WERI-Rb-1 (cell line): ENCODE data around the gene IL15RA.

Experiments
- DNase-seq: peaks from one replicate; pipeline ENCODE4 v3.0.0-alpha.2; 2020
- H3K27ac ChIP-seq: fragments of 250-450 bp; sonication (Bioruptor Pico); 2 replicates; pipeline ENCODE4 v1.5.1; 2020; ENCODE audit warnings: mild to moderate bottlenecking, moderate library complexity
- H3K27me3 ChIP-seq: fragments of 250-450 bp; sonication (Bioruptor Pico); 2 replicates; pipeline ENCODE4 v1.5.1; 2021; ENCODE audit warnings: mild to moderate bottlenecking, low read depth, moderate library complexity; ENCODE audit not compliant: insufficient read depth, severe bottlenecking
- H3K36me3 ChIP-seq: fragments of 250-450 bp; sonication (Bioruptor Pico); 2 replicates; pipeline ENCODE4 v1.5.1; 2020; ENCODE audit warnings: mild to moderate bottlenecking, moderate library complexity
- H3K4me3 ChIP-seq: 2 replicates; pipeline ENCODE4 v1.5.1; 2011; ENCODE audit warnings: low read depth, mild to moderate bottlenecking, control low read depth, low read length
- H3K9me3 ChIP-seq: fragments of 250-450 bp; sonication (Bioruptor Pico); 2 replicates; pipeline ENCODE4 v1.5.1; 2021; ENCODE audit warnings: mild to moderate bottlenecking, moderate library complexity; ENCODE audit not compliant: severe bottlenecking
- TF ChIP-seq, protein P1 (sequence below): IDR thresholded peaks from 2 replicates; pipeline ENCODE4 v1.5.1; 2011; ENCODE audit warnings: low read depth, mild to moderate bottlenecking, control low read depth, inconsistent platforms, low read length

Gene IL15RA

GRCh38 chr10:5945190-5945509 lies 32.2 kb downstream of the IL15RA start:
- no peaks in the 10 kb centered on the region for H3K36me3 ChIP-seq
- no peaks in the 10 kb centered on the region for H3K9me3 ChIP-seq
- H3K27ac ChIP-seq = no peak overlapping the region
- no peak for DNase-seq
- H3K27me3 ChIP-seq = no peaks in the 10 kb centered on the region
- H3K4me3 ChIP-seq = no peak overlapping the region
- TF ChIP-seq, protein P1, sequence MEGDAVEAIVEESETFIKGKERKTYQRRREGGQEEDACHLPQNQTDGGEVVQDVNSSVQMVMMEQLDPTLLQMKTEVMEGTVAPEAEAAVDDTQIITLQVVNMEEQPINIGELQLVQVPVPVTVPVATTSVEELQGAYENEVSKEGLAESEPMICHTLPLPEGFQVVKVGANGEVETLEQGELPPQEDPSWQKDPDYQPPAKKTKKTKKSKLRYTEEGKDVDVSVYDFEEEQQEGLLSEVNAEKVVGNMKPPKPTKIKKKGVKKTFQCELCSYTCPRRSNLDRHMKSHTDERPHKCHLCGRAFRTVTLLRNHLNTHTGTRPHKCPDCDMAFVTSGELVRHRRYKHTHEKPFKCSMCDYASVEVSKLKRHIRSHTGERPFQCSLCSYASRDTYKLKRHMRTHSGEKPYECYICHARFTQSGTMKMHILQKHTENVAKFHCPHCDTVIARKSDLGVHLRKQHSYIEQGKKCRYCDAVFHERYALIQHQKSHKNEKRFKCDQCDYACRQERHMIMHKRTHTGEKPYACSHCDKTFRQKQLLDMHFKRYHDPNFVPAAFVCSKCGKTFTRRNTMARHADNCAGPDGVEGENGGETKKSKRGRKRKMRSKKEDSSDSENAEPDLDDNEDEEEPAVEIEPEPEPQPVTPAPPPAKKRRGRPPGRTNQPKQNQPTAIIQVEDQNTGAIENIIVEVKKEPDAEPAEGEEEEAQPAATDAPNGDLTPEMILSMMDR = no peak

GRCh38 chr10:5944389-5945189 lies 32.8 kb downstream of the IL15RA start:
- H3K9me3 ChIP-seq = no peaks in the 10 kb centered on the region
- H3K27me3 ChIP-seq = no peaks in the 10 kb centered on the region
- TF ChIP-seq, protein P1 = no peak
- no peak overlapping the region for H3K4me3 ChIP-seq
- DNase-seq = no peak
- no peak overlapping the region for H3K27ac ChIP-seq
- no peaks in the 10 kb centered on the region for H3K36me3 ChIP-seq

GRCh38 chr10:5943536-5943935 lies 33.8 kb downstream of the IL15RA start:
- Histone ChIP-seq H3K9me3 (no peaks in the 10 kb centered on the region), H3K4me3 (no peak overlapping the region), H3K27ac (no peak overlapping the region), H3K36me3 (no peaks in the 10 kb centered on the region), H3K27me3 (no peaks in the 10 kb centered on the region)
- TF ChIP-seq, protein P1 = no peak
- no peak for DNase-seq

- H3K27ac ChIP-seq = no peak overlapping the region
- no peak for DNase-seq
- TF ChIP-seq, protein P1 = no peak
- H3K36me3 ChIP-seq = no peaks in the 10 kb centered on the region
- no peaks in the 10 kb centered on the region for H3K27me3 ChIP-seq
- H3K9me3 ChIP-seq = no peaks in the 10 kb centered on the region
- no peak overlapping the region for H3K4me3 ChIP-seq
These were observed 34.9 kb downstream of the IL15RA start for GRCh38 chr10:5942474-5942873.

DNA sequence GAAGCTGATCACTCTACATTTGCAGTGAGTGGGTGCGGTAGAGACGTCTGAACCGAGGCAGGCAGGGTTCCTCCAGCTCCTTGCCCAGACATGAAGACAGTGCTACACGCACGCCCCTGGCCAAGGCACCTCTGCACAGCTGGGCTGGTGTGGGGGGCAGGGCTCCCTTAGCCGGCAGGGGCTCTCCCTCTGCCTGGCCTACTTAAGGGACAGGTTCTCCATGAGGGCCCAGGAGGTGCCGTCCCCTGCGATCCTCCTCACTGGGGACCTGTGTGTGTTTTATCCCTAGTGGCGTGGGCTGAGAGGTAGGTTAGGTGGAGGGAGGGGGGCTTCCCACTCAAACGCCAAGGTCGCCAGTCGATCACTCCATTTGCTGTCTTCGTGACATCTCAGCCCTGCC lies 35.3 kb downstream of the IL15RA start:
- no peaks in the 10 kb centered on the region for H3K36me3 ChIP-seq
- no peak for DNase-seq
- no peaks in the 10 kb centered on the region for H3K27me3 ChIP-seq
- H3K27ac ChIP-seq = no peak overlapping the region
- no peaks in the 10 kb centered on the region for H3K9me3 ChIP-seq
- H3K4me3 ChIP-seq = no peak overlapping the region
- TF ChIP-seq, protein P1 = no peak

DNA sequence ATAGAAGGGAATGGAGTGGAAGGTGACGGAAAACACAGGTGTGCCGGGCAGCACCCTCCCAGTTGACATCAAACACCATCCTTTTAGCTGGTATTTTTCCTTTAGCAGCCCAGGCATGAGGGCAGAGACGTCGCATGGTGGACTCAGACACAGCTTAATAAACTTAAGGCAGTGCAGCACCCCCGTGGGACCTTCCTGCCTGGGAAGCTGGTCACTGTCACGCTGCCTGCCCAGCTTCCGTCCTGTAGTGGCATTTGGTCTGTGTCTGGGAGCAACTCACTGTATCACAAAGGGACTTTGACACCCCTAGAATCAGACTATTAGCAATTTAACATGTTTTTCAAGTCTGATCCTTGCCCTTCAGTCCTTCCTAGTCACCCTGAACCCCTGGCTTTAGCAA lies 35.8 kb downstream of the IL15RA start:
- Histone ChIP-seq H3K27me3 (no peaks in the 10 kb centered on the region), H3K36me3 (no peaks in the 10 kb centered on the region), H3K9me3 (no peaks in the 10 kb centered on the region), H3K4me3 (no peak overlapping the region), H3K27ac (no peak overlapping the region)
- DNase-seq = no peak
- TF ChIP-seq, protein P1 = no peak
